Measurements from ENCODE around the gene CLPTM1L.
A peak's percentile ranks its signal among the peaks of the same experiment; 100 is the strongest.
"Not testable (repeated sequence)": the region's sequence is repeated elsewhere in the genome, so short reads cannot be mapped to it uniquely, and the experiment has no call there.

The CLPTM1L gene

GRCh38 chr5:1362242-1363015, 17.5 kb upstream of the CLPTM1L start:
- no peak for DNase-seq

GRCh38 chr5:1360861-1361260, 16.0 kb upstream of the CLPTM1L start:
- no peak for DNase-seq

- DNase-seq: not testable (repeated sequence)
Observed at GRCh38 chr5:1360367-1360766, 15.5 kb upstream of the CLPTM1L start.

GRCh38 chr5:1359713-1360112, 14.8 kb upstream of the CLPTM1L start:
- DNase-seq: no peak

GRCh38 chr5:1359031-1359645, 14.2 kb upstream of the CLPTM1L start:
- no peak for DNase-seq

- DNase-seq: no peak
Observed at GRCh38 chr5:1358726-1359025, 13.8 kb upstream of the CLPTM1L start.

GRCh38 chr5:1357946-1358725, 13.2 kb upstream of the CLPTM1L start:
- no peak for DNase-seq

GRCh38 chr5:1356873-1357787, 12.2 kb upstream of the CLPTM1L start:
- no peak for DNase-seq

- no peak for DNase-seq
Observed at GRCh38 chr5:1354576-1354975, 9.7 kb upstream of the CLPTM1L start.

- no peak for DNase-seq
Observed at GRCh38 chr5:1352231-1353219, 7.6 kb upstream of the CLPTM1L start.

- no peak for DNase-seq
Observed at GRCh38 chr5:1351156-1351555, 6.3 kb upstream of the CLPTM1L start.

- no peak for DNase-seq
Observed at GRCh38 chr5:1349246-1349645, 4.3 kb upstream of the CLPTM1L start.

- no peak for DNase-seq
Observed at GRCh38 chr5:1348986-1349245, 4.0 kb upstream of the CLPTM1L start.

GRCh38 chr5:1347571-1347970, 2.7 kb upstream of the CLPTM1L start:
- DNase-seq: no peak

GRCh38 chr5:1346627-1347440, 1.9 kb upstream of the CLPTM1L start:
- DNase-seq: no peak

GRCh38 chr5:1345876-1346626, 1.2 kb upstream of the CLPTM1L start:
- no peak for DNase-seq

GRCh38 chr5:1343931-1344901, 683 bp downstream of the CLPTM1L start:
- DNase-seq: peak; percentile 9

- DNase-seq: no peak
Observed at GRCh38 chr5:1343315-1343751, 1.6 kb downstream of the CLPTM1L start.

Data from right kidney (tissue), 1 donor.